Activated CD4-positive, alpha-beta T cell treated with anti-CD3 and anti-CD28 coated beads, Interleukin-2, amount 50 U/mL, for 1 hour (primary cell): ENCODE data around the gene IGLL5.
"Not testable (repeated sequence)": the region's sequence is repeated elsewhere in the genome, so short reads cannot be mapped to it uniquely, and the experiment has no call there.

Experiments
- DNase-seq: peaks from one replicate; pipeline ENCODE4 v3.0.0-alpha.2; 2020

IGLL5 gene

GRCh38 chr22:22902247-22903001 lies 14.8 kb downstream of the IGLL5 start:
- no peak for DNase-seq

GRCh38 chr22:22903355-22903777 lies 15.8 kb downstream of the IGLL5 start:
- no peak for DNase-seq

GRCh38 chr22:22903781-22904192 lies 16.2 kb downstream of the IGLL5 start:
- not testable (repeated sequence) for DNase-seq

- not testable (repeated sequence) for DNase-seq
These were observed 17.1 kb downstream of the IGLL5 start for GRCh38 chr22:22904736-22905135.

- not testable (repeated sequence) for DNase-seq
These were observed 18.8 kb downstream of the IGLL5 start for GRCh38 chr22:22906391-22906790.

- DNase-seq = no peak
These were observed 19.4 kb downstream of the IGLL5 start for GRCh38 chr22:22906907-22907550.

GRCh38 chr22:22907551-22908494 lies 20.2 kb downstream of the IGLL5 start:
- DNase-seq = no peak

- DNase-seq = no peak
These were observed 20.9 kb downstream of the IGLL5 start for GRCh38 chr22:22908495-22908861.

GRCh38 chr22:22908941-22909604 lies 21.5 kb downstream of the IGLL5 start:
- no peak for DNase-seq

GRCh38 chr22:22909605-22910271 lies 22.1 kb downstream of the IGLL5 start:
- no peak for DNase-seq

- DNase-seq = no peak
These were observed 22.9 kb downstream of the IGLL5 start for GRCh38 chr22:22910272-22911240.

- no peak for DNase-seq
These were observed 23.9 kb downstream of the IGLL5 start for GRCh38 chr22:22911327-22912134.

GRCh38 chr22:22912135-22912987 lies 24.7 kb downstream of the IGLL5 start:
- no peak for DNase-seq

- no peak for DNase-seq
These were observed 25.3 kb downstream of the IGLL5 start for GRCh38 chr22:22912988-22913253.

- DNase-seq = no peak
These were observed 26.4 kb downstream of the IGLL5 start for GRCh38 chr22:22913989-22914388.

- no peak for DNase-seq
These were observed 27.4 kb downstream of the IGLL5 start for GRCh38 chr22:22914726-22915669.

- no peak for DNase-seq
These were observed 28.0 kb downstream of the IGLL5 start for GRCh38 chr22:22915670-22916035.
